ENCODE results near the gene SNCA.

The SNCA gene

GRCh38 chr4:89784686-89785231 is 52.2 kb downstream of the SNCA start:
- DNase-seq (ENCODE audit: low read depth), result no peak
- TF ChIP-seq CTCF (IDR thresholded peaks at IDR 0.05; ENCODE audit: insufficient read depth, low read depth, low read length, missing control alignments), result no peak

GRCh38 chr4:89781321-89781720 is 55.6 kb downstream of the SNCA start:
- peak; percentile 34 for DNase-seq (ENCODE audit: low read depth)
- TF ChIP-seq CTCF (IDR thresholded peaks at IDR 0.05; ENCODE audit: insufficient read depth, low read depth, low read length, missing control alignments), result no peak
- H3K4me3 ChIP-seq (ENCODE audit: low read length), result no peak overlapping the region

More at GRCh38 chr4:89784686-89785231, 52.2 kb downstream of the SNCA start:
- H3K4me3 ChIP-seq (ENCODE audit: low read length), result no peak overlapping the region

GRCh38 chr4:89773805-89774204 is 63.2 kb downstream of the SNCA start:
- no peak for TF ChIP-seq CTCF (IDR thresholded peaks at IDR 0.05; ENCODE audit: insufficient read depth, low read depth, low read length, missing control alignments)
- no peak for DNase-seq (ENCODE audit: low read depth)
- H3K4me3 ChIP-seq (ENCODE audit: low read length), result no peak overlapping the region

GRCh38 chr4:89769856-89770255 is 67.1 kb downstream of the SNCA start:
- TF ChIP-seq CTCF (IDR thresholded peaks at IDR 0.05; ENCODE audit: insufficient read depth, low read depth, low read length, missing control alignments), result no peak
- DNase-seq (ENCODE audit: low read depth), result no peak
- H3K4me3 ChIP-seq (ENCODE audit: low read length), result no peak overlapping the region

GRCh38 chr4:89767924-89768323 is 69.0 kb downstream of the SNCA start:
- DNase-seq (ENCODE audit: low read depth), result no peak
- no peak overlapping the region for H3K4me3 ChIP-seq (ENCODE audit: low read length)
- no peak for TF ChIP-seq CTCF (IDR thresholded peaks at IDR 0.05; ENCODE audit: insufficient read depth, low read depth, low read length, missing control alignments)

GRCh38 chr4:89765966-89766365 is 71.0 kb downstream of the SNCA start:
- peak; percentile 56 for DNase-seq (ENCODE audit: low read depth)
- TF ChIP-seq CTCF (IDR thresholded peaks at IDR 0.05; ENCODE audit: insufficient read depth, low read depth, low read length, missing control alignments), result no peak
- H3K4me3 ChIP-seq (ENCODE audit: low read length), result no peak overlapping the region

GRCh38 chr4:89765528-89765927 is 71.4 kb downstream of the SNCA start:
- no peak for TF ChIP-seq CTCF (IDR thresholded peaks at IDR 0.05; ENCODE audit: insufficient read depth, low read depth, low read length, missing control alignments)
- no peak for DNase-seq (ENCODE audit: low read depth)

More at GRCh38 chr4:89765528-89765927, 71.4 kb downstream of the SNCA start:
- H3K4me3 ChIP-seq (ENCODE audit: low read length), result no peak overlapping the region
